ENCODE results near the gene DCST2. TPM values are rescaled to one million over a fixed set of nuclear protein-coding genes. Genes with fewer than 3 reads are reported as not detected.

The DCST2 gene
- total RNA-seq, 3 donors from 2014 or later: 1.7 to 3.3 (median 2.3) TPM

DNA sequence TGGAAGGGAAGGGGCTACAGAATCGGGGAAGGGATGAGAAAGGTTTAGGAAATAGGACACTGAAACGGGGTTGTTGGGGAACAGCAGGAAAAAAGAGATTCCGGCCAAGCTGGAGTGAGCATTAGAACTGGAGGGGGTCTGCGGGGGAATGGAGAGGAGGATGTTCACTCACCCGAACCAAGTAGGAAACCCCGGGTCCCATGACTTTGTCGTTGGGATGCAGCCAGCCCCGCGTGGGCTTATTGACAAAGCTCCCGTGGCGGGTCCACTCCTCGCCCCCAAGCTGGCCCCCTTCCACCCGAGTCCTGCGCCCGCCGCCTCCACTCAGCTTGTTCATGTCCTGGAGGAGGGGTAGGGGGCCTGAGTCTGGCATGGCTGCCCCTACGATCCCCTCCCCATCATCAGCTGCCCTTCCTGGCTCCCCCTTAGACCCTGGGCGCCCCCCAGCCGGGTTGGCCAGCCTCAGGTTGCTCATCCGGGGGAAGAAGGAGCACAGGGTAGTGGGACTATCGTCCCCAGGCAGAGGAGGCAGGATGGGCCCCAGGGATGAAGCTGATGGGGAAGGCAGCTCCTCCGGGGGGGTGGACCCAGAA lies 63.6 kb downstream of the DCST2 start:
- intact Hi-C loops (cut with DNase I, micrococcal nuclease): loop anchor here in 1 of 2 donors (10.0 kb wide), 1 partner anchor 45 kb away; no protein-coding TSS in a partner anchor
- H3K4me3 ChIP-seq: no peak overlapping the region
- no peaks in the 10 kb centered on the region for H3K9me3 ChIP-seq
- DNase-seq: peak in 2 of 3 donors; percentile 45 to 63
- H3K4me1 ChIP-seq (ENCODE audit: low read depth): peaks cover 35% of the 10 kb centered on the region
- TF ChIP-seq, protein P1, sequence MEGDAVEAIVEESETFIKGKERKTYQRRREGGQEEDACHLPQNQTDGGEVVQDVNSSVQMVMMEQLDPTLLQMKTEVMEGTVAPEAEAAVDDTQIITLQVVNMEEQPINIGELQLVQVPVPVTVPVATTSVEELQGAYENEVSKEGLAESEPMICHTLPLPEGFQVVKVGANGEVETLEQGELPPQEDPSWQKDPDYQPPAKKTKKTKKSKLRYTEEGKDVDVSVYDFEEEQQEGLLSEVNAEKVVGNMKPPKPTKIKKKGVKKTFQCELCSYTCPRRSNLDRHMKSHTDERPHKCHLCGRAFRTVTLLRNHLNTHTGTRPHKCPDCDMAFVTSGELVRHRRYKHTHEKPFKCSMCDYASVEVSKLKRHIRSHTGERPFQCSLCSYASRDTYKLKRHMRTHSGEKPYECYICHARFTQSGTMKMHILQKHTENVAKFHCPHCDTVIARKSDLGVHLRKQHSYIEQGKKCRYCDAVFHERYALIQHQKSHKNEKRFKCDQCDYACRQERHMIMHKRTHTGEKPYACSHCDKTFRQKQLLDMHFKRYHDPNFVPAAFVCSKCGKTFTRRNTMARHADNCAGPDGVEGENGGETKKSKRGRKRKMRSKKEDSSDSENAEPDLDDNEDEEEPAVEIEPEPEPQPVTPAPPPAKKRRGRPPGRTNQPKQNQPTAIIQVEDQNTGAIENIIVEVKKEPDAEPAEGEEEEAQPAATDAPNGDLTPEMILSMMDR (IDR thresholded peaks at IDR 0.05): no peak
- no peak for ATAC-seq
- H3K36me3 ChIP-seq (ENCODE audit: low read depth): no peaks in the 10 kb centered on the region

DNA sequence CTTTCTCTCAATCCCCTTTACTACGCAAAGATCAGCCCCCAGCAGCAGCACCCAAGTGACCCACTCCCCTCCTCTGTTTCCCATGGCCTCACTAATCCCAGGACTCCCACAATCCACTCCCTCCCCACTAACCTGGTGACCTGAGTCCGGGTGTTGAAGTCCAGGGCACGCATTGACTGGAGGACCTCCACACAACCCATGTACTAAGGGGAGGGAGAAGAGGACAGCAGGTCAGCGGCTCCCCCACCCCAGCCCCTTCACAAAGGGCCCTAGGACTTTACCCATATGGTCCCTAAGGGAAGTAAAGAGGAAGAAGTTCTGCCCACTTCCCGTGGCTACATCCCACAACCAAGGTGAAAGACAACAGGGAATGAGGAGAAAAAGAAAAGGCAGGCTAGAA lies 64.3 kb downstream of the DCST2 start:
- DNase-seq: peak in 1 of 3 donors; percentile 16
- ATAC-seq: no peak
- Histone ChIP-seq H3K9me3 (no peaks in the 10 kb centered on the region), H3K4me1 (ENCODE audit: low read depth) (peaks cover 33% of the 10 kb centered on the region), H3K36me3 (ENCODE audit: low read depth) (no peaks in the 10 kb centered on the region), H3K4me3 (no peak overlapping the region)
- TF ChIP-seq, protein P1 (IDR thresholded peaks at IDR 0.05): no peak
- intact Hi-C loops (cut with DNase I, micrococcal nuclease): loop anchor here in 1 of 2 donors (10.0 kb wide), 1 partner anchor 46 kb away; no protein-coding TSS in a partner anchor

DNA sequence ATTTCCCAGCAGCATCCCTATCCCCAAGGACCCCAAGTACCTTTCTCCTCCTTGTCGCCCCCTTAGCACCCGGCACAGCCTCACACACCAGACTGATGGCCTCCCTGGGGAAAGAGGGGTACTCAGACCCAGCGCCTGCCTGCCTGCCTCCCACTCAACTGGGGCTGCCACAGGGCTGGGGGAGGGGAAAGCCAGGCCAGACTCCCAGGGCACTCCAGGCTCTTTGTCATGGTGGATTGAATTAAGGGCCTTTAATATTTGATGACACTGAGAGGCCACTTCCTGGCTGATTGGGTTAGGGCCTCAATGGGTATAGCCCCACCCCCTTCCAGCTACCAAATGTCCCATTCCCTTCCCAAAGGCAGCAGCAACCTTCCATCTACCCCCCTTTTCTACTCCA lies 64.8 kb downstream of the DCST2 start:
- no peaks in the 10 kb centered on the region for H3K9me3 ChIP-seq
- H3K4me1 ChIP-seq (ENCODE audit: low read depth): peaks cover 33% of the 10 kb centered on the region
- TF ChIP-seq, protein P1 (IDR thresholded peaks at IDR 0.05): no peak
- DNase-seq (peak in 1 of 3 donors; percentile 17), ATAC-seq (no peak)
- H3K4me3 ChIP-seq: no peak overlapping the region
- intact Hi-C loops (cut with DNase I, micrococcal nuclease): loop anchor here in 1 of 2 donors (10.0 kb wide), 1 partner anchor 46 kb away; no protein-coding TSS in a partner anchor
- H3K36me3 ChIP-seq (ENCODE audit: low read depth): no peaks in the 10 kb centered on the region

Small RNAs within 50 kb of the gene (microRNA-seq; reads per million reads assigned to microRNA genes)
- not detected for gene MIR4258

Other genes starting within 250 kb of the DCST2 start
- gene KCNN3, start 163.5 kb downstream of the DCST2 start, total RNA-seq: 10 to 100 TPM in 1 of 3 donors, 1 to 10 TPM in 2; 1.5 to 19.3 (median 2.0) TPM
- gene PMVK, start 97.1 kb downstream of the DCST2 start, total RNA-seq: 10 to 100 TPM; 28.4 to 37.6 (median 35.8) TPM
- 100 to 1,000 TPM in 1 of 3 donors, 10 to 100 TPM in 2; 35.6 to 146 (median 49.4) TPM for gene PBXIP1, start 77.7 kb downstream of the DCST2 start, total RNA-seq
- 10 to 100 TPM; 22.8 to 34.3 (median 25.8) TPM for gene PYGO2, start 72.0 kb downstream of the DCST2 start, total RNA-seq
- 100 to 1,000 TPM in 2 of 3 donors, 10 to 100 TPM in 1; 92.7 to 130 (median 122) TPM for gene SHC1, start 63.0 kb downstream of the DCST2 start, total RNA-seq
- 10 to 100 TPM; 26.8 to 52.4 (median 29.3) TPM for gene CKS1B, start 59.1 kb downstream of the DCST2 start, total RNA-seq
- gene FLAD1, start 50.4 kb downstream of the DCST2 start, total RNA-seq: 10 to 100 TPM; 28.4 to 40.4 (median 31.2) TPM
- under 1 TPM in 2 of 3 donors, not detected in 1; 0.60 to 0.76 TPM for gene LENEP, start 40.2 kb downstream of the DCST2 start, total RNA-seq
- gene ZBTB7B, start 31.0 kb downstream of the DCST2 start, total RNA-seq: 100 to 1,000 TPM; 175 to 313 (median 255) TPM
- under 1 TPM in 2 of 3 donors, not detected in 1; 0.19 to 0.20 TPM for gene DCST1, start within 50 bp of the DCST2 start, total RNA-seq
- gene ADAM15, start 17.5 kb upstream of the DCST2 start, total RNA-seq: 100 to 1,000 TPM in 1 of 3 donors, 10 to 100 TPM in 2; 71.8 to 148 (median 79.7) TPM
- 10 to 100 TPM; 12.3 to 27.2 (median 26.4) TPM for gene EFNA4, start 30.0 kb upstream of the DCST2 start, total RNA-seq
- gene EFNA3, start 45.1 kb upstream of the DCST2 start, total RNA-seq: 10 to 100 TPM in 1 of 3 donors, 1 to 10 TPM in 2; 2.1 to 17.4 (median 5.6) TPM
- 100 to 1,000 TPM in 2 of 3 donors, 10 to 100 TPM in 1; 46.3 to 198 (median 110) TPM for gene EFNA1, start 94.1 kb upstream of the DCST2 start, total RNA-seq
- 10 to 100 TPM; 38.7 to 95.8 (median 66.4) TPM for gene SLC50A1, start 102.1 kb upstream of the DCST2 start, total RNA-seq
- 100 to 1,000 TPM in 1 of 3 donors, 10 to 100 TPM in 2; 76.3 to 106 (median 78.4) TPM for gene DPM3, start 106.8 kb upstream of the DCST2 start, total RNA-seq
- 100 to 1,000 TPM; 162 to 190 (median 176) TPM for gene KRTCAP2, start 139.5 kb upstream of the DCST2 start, total RNA-seq
- under 1 TPM; 0.26 to 0.76 (median 0.39) TPM for gene TRIM46, start 140.1 kb upstream of the DCST2 start, total RNA-seq
- 10 to 100 TPM; 22.4 to 35.9 (median 33.9) TPM for gene THBS3, start 174.1 kb upstream of the DCST2 start, total RNA-seq
- 10 to 100 TPM; 26.1 to 41.1 (median 35.6) TPM for gene MTX1, start 174.9 kb upstream of the DCST2 start, total RNA-seq
- 10 to 100 TPM; 16.9 to 42.6 (median 20.4) TPM for gene ENTREP3, start 221.7 kb upstream of the DCST2 start, total RNA-seq
- 10 to 100 TPM; 43.6 to 53.4 (median 46.8) TPM for gene SCAMP3, start 228.6 kb upstream of the DCST2 start, total RNA-seq
- gene CLK2, start 239.7 kb upstream of the DCST2 start, total RNA-seq: 10 to 100 TPM; 43.7 to 51.7 (median 47.8) TPM
- gene HCN3, start 243.7 kb upstream of the DCST2 start, total RNA-seq: 10 to 100 TPM; 10.3 to 15.6 (median 10.8) TPM